HepG2 (cell line): ENCODE results near the gene SNRPD1. TPM values are rescaled to one million over a fixed set of nuclear protein-coding genes. Genes with fewer than 3 reads are reported as not detected.
A peak's percentile ranks its signal among the peaks of the same experiment; 100 is the strongest.

Source experiments
- HOXA9 ChIP-seq: sonication (generic); formaldehyde crosslinking; IDR thresholded peaks from 2 replicates; pipeline ENCODE4 v1.8.1; 2022; ENCODE audit warnings: missing genetic modification reagents, mild to moderate bottlenecking, moderate library complexity, borderline replicate concordance
- KLF12 ChIP-seq: sonication (generic); formaldehyde crosslinking; IDR thresholded peaks from 2 replicates; pipeline ENCODE4 v1.4.0; 2020; ENCODE audit warnings: missing genetic modification reagents, borderline replicate concordance
- MBNL3 ChIP-seq: fragments of 250-450 bp; sonication (Bioruptor Pico); conservative IDR thresholded peaks from 2 replicates; pipeline ENCODE4 v1.8.0; 2022; ENCODE audit warnings: mild to moderate bottlenecking, inconsistent platforms
- MEIS1 ChIP-seq: sonication (generic); formaldehyde crosslinking; IDR thresholded peaks from 2 replicates; pipeline ENCODE4 v1.9.0; 2021; ENCODE audit warnings: mild to moderate bottlenecking, missing genetic modification reagents, moderate library complexity, borderline replicate concordance
- MXD1 ChIP-seq: sonication (generic); formaldehyde crosslinking; IDR thresholded peaks from 2 replicates; pipeline ENCODE4 v1.4.0; 2020; ENCODE audit warnings: mild to moderate bottlenecking, missing genetic modification reagents
- PATZ1 ChIP-seq: sonication (generic); formaldehyde crosslinking; IDR thresholded peaks from 2 replicates; pipeline ENCODE4 v1.4.0; 2020; ENCODE audit warnings: missing genetic modification reagents
- PRDM15 ChIP-seq: sonication (generic); formaldehyde crosslinking; IDR thresholded peaks from 2 replicates; pipeline ENCODE4 v1.4.0; 2020; ENCODE audit warnings: missing genetic modification reagents
- SSRP1 ChIP-seq: IDR thresholded peaks from 2 replicates; pipeline ENCODE4 v1.6.1; 2016; ENCODE audit warnings: control low read depth
- TEAD3 ChIP-seq: optimal IDR thresholded peaks from 2 replicates; pipeline ENCODE3; 2016; ENCODE audit warnings: borderline replicate concordance
- TP53 ChIP-seq: sonication (generic); formaldehyde crosslinking; conservative IDR thresholded peaks from 2 replicates; pipeline ENCODE4 v1.4.0; 2020; ENCODE audit warnings: missing genetic modification reagents
- USF2 ChIP-seq, 2 experiments: sonication (generic) in 1 of 2; formaldehyde crosslinking in 1 of 2; IDR thresholded peaks; 2 replicates each; pipeline versions ENCODE4 v1.5.1 to v1.6.1; 2011 to 2020; ENCODE audit warnings: borderline replicate concordance in 1 of 2, low read depth in 1 of 2, low read length in 1 of 2, mild to moderate bottlenecking in 1 of 2, missing genetic modification reagents in 1 of 2, moderate library complexity in 1 of 2
- ZBTB10 ChIP-seq: sonication (generic); formaldehyde crosslinking; IDR thresholded peaks from 2 replicates; pipeline ENCODE4 v1.4.0; 2020; ENCODE audit warnings: missing genetic modification reagents, borderline replicate concordance
- ZNF383 ChIP-seq: sonication (generic); formaldehyde crosslinking; IDR thresholded peaks from 2 replicates; pipeline ENCODE4 v1.4.0; 2020; ENCODE audit warnings: missing genetic modification reagents, mild to moderate bottlenecking, borderline replicate concordance
- ZNF549 ChIP-seq: sonication (generic); formaldehyde crosslinking; IDR thresholded peaks from 2 replicates; pipeline ENCODE4 v1.5.0; 2020; ENCODE audit warnings: missing genetic modification reagents
- ZNF670 ChIP-seq: sonication (generic); formaldehyde crosslinking; IDR thresholded peaks from 2 replicates; pipeline ENCODE4 v1.8.0; 2022; ENCODE audit warnings: mild to moderate bottlenecking, missing genetic modification reagents, borderline replicate concordance
- ZSCAN31 ChIP-seq: sonication (generic); formaldehyde crosslinking; IDR thresholded peaks from 2 replicates; pipeline ENCODE4 v1.5.0; 2020; ENCODE audit warnings: low read depth, mild to moderate bottlenecking, missing genetic modification reagents
- polyA plus RNA-seq, 8 experiments: library from polyadenylated mRNA; depleted of rRNA in 3 of 8; stranded (reverse) in 7 of 8; unstranded in 1 of 8; fragments of >200 nt; fragmentation: Illumina TruSeq in 4 of 8; extraction: Trizol in 4 of 8; gene quantifications; 2 replicates each; pipeline versions ENCODE4 v1.2.1 to v1.2.3, GENCODE V29; 2011 to 2016; ENCODE audit warnings: low read depth in 4 of 8, missing spikeins in 1 of 8, mixed read lengths in 1 of 8; ENCODE audit not compliant: insufficient read depth in 1 of 8
- total RNA-seq, 5 experiments: library from RNA; depleted of rRNA; stranded (reverse); fragments of >200 nt; fragmentation: Illumina TruSeq; extraction: Trizol; gene quantifications; 2 replicates each; pipeline ENCODE4 v1.2.3, GENCODE V29; 2016; ENCODE audit warnings: low read depth in 1 of 5

SNRPD1 gene
- total and polyA plus RNA-seq, 2 of the 13 experiments (the other 11 are each of a cell fraction or from before 2014, with no cell fraction given): 22.7 to 275 TPM

DNA sequence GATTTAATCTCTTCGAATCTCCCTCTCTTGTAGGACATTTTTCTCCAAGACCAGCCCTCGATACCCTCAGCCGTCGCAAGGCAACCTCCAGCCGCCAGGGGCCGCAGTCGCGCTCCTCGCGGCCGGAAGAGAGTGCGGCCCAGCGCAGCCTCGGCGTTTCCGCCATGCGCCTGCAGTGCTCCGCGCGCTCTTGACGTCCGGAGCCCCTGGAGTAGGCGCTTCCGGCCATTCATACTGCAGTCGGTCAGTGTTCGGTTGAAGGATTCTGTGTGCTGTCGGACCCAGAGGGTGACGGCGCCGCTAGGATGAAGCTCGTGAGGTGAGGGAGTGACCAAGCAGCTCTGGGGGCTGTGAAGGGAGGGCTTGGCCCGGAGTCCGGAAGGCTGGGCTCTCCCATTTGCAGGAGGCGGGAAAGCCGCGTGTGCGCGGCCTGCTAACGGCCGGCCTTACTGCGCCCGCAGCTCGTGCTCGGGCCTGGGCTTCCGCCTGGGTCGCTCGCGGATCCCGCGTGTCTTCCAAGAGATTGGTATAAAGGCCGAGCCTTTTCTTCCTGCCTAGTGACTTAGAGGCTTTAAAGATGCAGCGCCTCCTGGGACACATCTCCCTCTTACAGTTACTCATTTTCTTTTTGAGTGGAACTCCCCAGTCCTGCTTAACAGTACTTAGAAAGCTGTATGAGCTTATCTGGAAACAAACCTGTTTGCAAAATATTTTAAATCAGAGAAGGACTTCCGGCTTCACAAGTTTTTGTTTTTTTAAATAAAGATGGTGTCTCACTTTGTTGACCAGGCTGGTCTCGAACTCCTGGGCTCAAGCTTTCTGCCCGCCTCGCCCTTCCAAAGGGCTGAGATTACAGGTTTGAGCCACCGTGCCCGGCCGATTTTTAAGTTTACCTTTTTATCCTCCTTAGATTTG lies at the start of gene SNRPD1 (continued):
- TF ChIP-seq MBNL3 (CRISPR knock-in tag) (no peak), ZBTB10 (CRISPR knock-in tag) (peak; percentile 82), ZNF383 (no peak), ZNF549 (CRISPR knock-in tag) (peak; percentile 64; the same call in 1 of the 2 replicates), HOXA9 (CRISPR knock-in tag) (peak; percentile 83; the same call in 1 of the 2 replicates), KLF12 (peak; percentile 79), USF2 (IDR thresholded peaks at IDR 0.05; ENCODE audit: low read depth, low read length) (no peak), USF2 (CRISPR knock-in tag; IDR thresholded peaks at IDR 0.05; ENCODE audit: borderline replicate concordance) (peak; percentile 45; the same call in 1 of the 2 replicates), MXD1 (peak; percentile 94), PATZ1 (CRISPR knock-in tag) (peak; percentile 37; the same call in 1 of the 2 replicates), TP53 (CRISPR knock-in tag) (peak; percentile 91), ZNF670 (peak; percentile 95), TEAD3 (CRISPR knock-in tag) (peak; percentile 78), MEIS1 (CRISPR knock-in tag) (no peak), PRDM15 (CRISPR knock-in tag) (peak; percentile 83), SSRP1 (CRISPR knock-in tag) (no peak), ZSCAN31 (CRISPR knock-in tag) (peak; percentile 98)
